ENCODE data around the gene WDFY4. TPM values are rescaled to one million over a fixed set of nuclear protein-coding genes. Genes with fewer than 3 reads are reported as not detected.

Gene WDFY4
- total RNA-seq, 1 donor from 2014 or later = not detected

DNA sequence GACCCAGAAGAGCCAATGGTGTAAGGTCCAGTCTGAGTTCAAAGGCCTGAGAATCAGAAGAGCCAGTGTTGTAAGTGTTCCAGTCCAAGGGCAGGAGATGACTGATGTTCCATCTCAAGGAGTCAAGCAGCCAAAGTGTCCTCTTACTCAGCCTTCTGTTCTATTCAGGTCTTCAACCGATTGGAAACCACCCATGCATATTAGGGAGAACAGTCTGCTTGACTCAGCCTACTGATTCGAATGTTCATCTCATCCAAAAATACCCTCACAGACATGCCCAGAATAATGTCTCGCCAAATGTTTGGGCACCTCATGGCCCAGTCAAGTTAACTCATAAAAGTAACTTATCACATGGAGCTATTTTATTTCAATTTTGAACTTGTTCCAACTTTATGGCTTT lies 2.9 kb upstream of the WDFY4 start:
- no peak for TF ChIP-seq CTCF (IDR thresholded peaks at IDR 0.05; ENCODE audit: insufficient read depth, low read length, poor library complexity, severe bottlenecking)
- peaks cover 2% of the 10 kb centered on the region for H3K27me3 ChIP-seq (ENCODE audit: control insufficient read depth, insufficient read depth, low read length)
- H3K36me3 ChIP-seq (ENCODE audit: control insufficient read depth, insufficient read depth, low read length) = no peaks in the 10 kb centered on the region
- DNase-seq (ENCODE audit: low read depth) = no peak
- H3K4me3 ChIP-seq (ENCODE audit: low read depth, low read length) = no peak overlapping the region

- no peak for TF ChIP-seq CTCF (IDR thresholded peaks at IDR 0.05; ENCODE audit: insufficient read depth, low read length, poor library complexity, severe bottlenecking)
- no peaks in the 10 kb centered on the region for H3K36me3 ChIP-seq (ENCODE audit: control insufficient read depth, insufficient read depth, low read length)
- no peak for DNase-seq (ENCODE audit: low read depth)
- H3K4me3 ChIP-seq (ENCODE audit: low read depth, low read length) = no peak overlapping the region
- H3K27me3 ChIP-seq (ENCODE audit: control insufficient read depth, insufficient read depth, low read length) = peaks cover 2% of the 10 kb centered on the region
Observed at GRCh38 chr10:48682265-48682664, 2.4 kb upstream of the WDFY4 start.

- Histone ChIP-seq H3K27me3 (ENCODE audit: control insufficient read depth, insufficient read depth, low read length) (peaks cover 2% of the 10 kb centered on the region), H3K4me3 (ENCODE audit: low read depth, low read length) (no peak overlapping the region), H3K36me3 (ENCODE audit: control insufficient read depth, insufficient read depth, low read length) (no peaks in the 10 kb centered on the region)
- no peak for DNase-seq (ENCODE audit: low read depth)
- TF ChIP-seq CTCF (IDR thresholded peaks at IDR 0.05; ENCODE audit: insufficient read depth, low read length, poor library complexity, severe bottlenecking) = no peak
Observed at GRCh38 chr10:48683424-48683823, 1.2 kb upstream of the WDFY4 start.

DNA sequence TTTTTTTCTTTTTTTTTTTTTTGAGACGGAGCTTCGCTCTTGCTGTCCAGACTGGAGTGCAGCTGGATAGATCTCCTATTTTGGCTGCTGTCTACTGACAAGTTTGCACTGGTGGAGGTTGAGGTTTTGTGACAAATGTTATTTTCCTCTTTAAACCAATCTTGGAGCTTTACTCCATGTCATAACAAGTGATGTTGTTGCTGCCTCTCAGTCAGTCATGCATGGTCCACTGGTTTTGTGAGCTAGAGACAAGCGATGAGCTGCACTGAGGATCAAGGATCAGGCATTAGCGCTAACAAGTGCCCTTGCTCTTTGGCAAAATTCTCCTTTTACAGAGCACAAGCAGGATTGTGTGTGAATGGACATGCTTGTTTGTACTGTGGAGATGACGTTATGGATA lies 805 bp upstream of the WDFY4 start:
- no peak for DNase-seq (ENCODE audit: low read depth)
- TF ChIP-seq CTCF (IDR thresholded peaks at IDR 0.05; ENCODE audit: insufficient read depth, low read length, poor library complexity, severe bottlenecking) = no peak

DNA sequence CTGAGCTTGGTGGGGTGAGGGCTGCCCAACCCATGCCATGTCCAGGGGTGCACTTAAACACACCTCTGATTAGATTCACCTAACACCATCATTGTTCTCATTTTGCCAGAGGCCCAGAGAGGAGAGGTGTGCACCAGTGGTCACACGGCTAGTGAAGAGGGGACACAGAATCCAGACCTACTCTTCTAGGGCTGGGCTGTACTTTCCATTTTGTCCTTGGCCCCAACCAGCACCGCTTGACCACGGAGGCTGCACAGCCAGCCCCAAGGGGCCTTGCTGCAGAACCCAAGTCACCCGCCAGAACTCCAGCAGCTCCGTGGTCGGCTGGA lies 246 bp upstream of the WDFY4 start:
- Histone ChIP-seq H3K4me3 (ENCODE audit: low read depth, low read length) (no peak overlapping the region), H3K36me3 (ENCODE audit: control insufficient read depth, insufficient read depth, low read length) (no peaks in the 10 kb centered on the region), H3K27me3 (ENCODE audit: control insufficient read depth, insufficient read depth, low read length) (peaks cover 2% of the 10 kb centered on the region)
- no peak for DNase-seq (ENCODE audit: low read depth)
- no peak for TF ChIP-seq CTCF (IDR thresholded peaks at IDR 0.05; ENCODE audit: insufficient read depth, low read length, poor library complexity, severe bottlenecking)

More for the DNA sequence above, 805 bp upstream of the WDFY4 start:
- H3K27me3 ChIP-seq (ENCODE audit: control insufficient read depth, insufficient read depth, low read length) = peaks cover 2% of the 10 kb centered on the region
- H3K36me3 ChIP-seq (ENCODE audit: control insufficient read depth, insufficient read depth, low read length) = no peaks in the 10 kb centered on the region
- no peak overlapping the region for H3K4me3 ChIP-seq (ENCODE audit: low read depth, low read length)

- Histone ChIP-seq H3K36me3 (ENCODE audit: control insufficient read depth, insufficient read depth, low read length) (no peaks in the 10 kb centered on the region), H3K27me3 (ENCODE audit: control insufficient read depth, insufficient read depth, low read length) (peaks cover 2% of the 10 kb centered on the region), H3K4me3 (ENCODE audit: low read depth, low read length) (no peak overlapping the region)
- DNase-seq (ENCODE audit: low read depth) = no peak
- TF ChIP-seq CTCF (IDR thresholded peaks at IDR 0.05; ENCODE audit: insufficient read depth, low read length, poor library complexity, severe bottlenecking) = no peak
Observed at GRCh38 chr10:48685731-48686130, 1.1 kb downstream of the WDFY4 start.
